WTC11 (cell line): ENCODE results near the gene ARHGAP35.

ENCODE experiments used
- FOXJ3 ChIP-seq: sonication (generic); formaldehyde crosslinking; IDR thresholded peaks from 2 replicates; pipeline ENCODE4 v1.9.0; 2021; ENCODE audit warnings: missing genetic modification reagents, mild to moderate bottlenecking, borderline replicate concordance
- NR3C1 ChIP-seq: sonication (generic); formaldehyde crosslinking; conservative IDR thresholded peaks from 2 replicates; pipeline ENCODE4 v1.8.1; 2023; ENCODE audit warnings: low read depth, mild to moderate bottlenecking, missing genetic modification reagents
- TP53 ChIP-seq: sonication (generic); formaldehyde crosslinking; IDR thresholded peaks from 2 replicates; pipeline ENCODE4 v1.8.1; 2023; ENCODE audit warnings: mild to moderate bottlenecking, missing genetic modification reagents
- TF ChIP-seq, protein P1 (sequence below): fragments of 200-600 bp; IDR thresholded peaks from 2 replicates; pipeline ENCODE4 v1.8.0; 2022; ENCODE audit warnings: antibody characterized with exemption
- TF ChIP-seq, protein P2 (sequence below): sonication (generic); formaldehyde crosslinking; IDR thresholded peaks from 2 replicates; pipeline ENCODE4 v1.8.1; 2023; ENCODE audit warnings: mild to moderate bottlenecking, missing genetic modification reagents, moderate library complexity

DNA sequence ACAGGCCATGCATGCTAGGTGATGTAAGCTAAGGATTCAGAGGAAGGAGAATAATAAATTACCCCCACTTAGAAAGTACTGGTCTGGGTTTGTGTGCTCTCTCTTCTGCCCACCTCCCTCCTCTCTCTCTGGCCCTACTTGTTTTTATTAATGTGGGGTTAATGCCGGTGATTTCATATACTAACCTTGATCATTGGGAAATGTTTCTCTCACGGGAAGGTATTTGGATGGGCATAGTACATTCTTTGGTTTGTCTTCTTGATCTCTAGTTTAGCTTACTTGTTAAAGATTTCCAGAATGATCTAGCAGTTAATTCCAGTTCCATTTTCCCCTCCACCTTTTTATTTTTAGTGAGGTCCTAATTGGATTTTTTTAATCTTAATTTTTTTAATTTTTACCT is 24.6 kb downstream of the ARHGAP35 start:
- no peak for TF ChIP-seq FOXJ3 (CRISPR knock-in tag)
- TF ChIP-seq, protein P1, sequence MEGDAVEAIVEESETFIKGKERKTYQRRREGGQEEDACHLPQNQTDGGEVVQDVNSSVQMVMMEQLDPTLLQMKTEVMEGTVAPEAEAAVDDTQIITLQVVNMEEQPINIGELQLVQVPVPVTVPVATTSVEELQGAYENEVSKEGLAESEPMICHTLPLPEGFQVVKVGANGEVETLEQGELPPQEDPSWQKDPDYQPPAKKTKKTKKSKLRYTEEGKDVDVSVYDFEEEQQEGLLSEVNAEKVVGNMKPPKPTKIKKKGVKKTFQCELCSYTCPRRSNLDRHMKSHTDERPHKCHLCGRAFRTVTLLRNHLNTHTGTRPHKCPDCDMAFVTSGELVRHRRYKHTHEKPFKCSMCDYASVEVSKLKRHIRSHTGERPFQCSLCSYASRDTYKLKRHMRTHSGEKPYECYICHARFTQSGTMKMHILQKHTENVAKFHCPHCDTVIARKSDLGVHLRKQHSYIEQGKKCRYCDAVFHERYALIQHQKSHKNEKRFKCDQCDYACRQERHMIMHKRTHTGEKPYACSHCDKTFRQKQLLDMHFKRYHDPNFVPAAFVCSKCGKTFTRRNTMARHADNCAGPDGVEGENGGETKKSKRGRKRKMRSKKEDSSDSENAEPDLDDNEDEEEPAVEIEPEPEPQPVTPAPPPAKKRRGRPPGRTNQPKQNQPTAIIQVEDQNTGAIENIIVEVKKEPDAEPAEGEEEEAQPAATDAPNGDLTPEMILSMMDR = no peak
- TF ChIP-seq NR3C1 (CRISPR knock-in tag) = no peak
- TF ChIP-seq, protein P2, sequence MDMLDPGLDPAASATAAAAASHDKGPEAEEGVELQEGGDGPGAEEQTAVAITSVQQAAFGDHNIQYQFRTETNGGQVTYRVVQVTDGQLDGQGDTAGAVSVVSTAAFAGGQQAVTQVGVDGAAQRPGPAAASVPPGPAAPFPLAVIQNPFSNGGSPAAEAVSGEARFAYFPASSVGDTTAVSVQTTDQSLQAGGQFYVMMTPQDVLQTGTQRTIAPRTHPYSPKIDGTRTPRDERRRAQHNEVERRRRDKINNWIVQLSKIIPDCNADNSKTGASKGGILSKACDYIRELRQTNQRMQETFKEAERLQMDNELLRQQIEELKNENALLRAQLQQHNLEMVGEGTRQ (CRISPR knock-in tag) = no peak
- no peak for TF ChIP-seq TP53 (CRISPR knock-in tag)
